Progenitor cell of endocrine pancreas (in vitro differentiated cells): Measurements from ENCODE around the gene RUFY3. TPM values are rescaled to one million over a fixed set of nuclear protein-coding genes. Genes with fewer than 3 reads are reported as not detected.

Experiments
- DNase-seq: peaks from one replicate; pipeline ENCODE4 v3.0.0; 2021; ENCODE audit warnings: low spot score; ENCODE audit not compliant: unreplicated experiment
- H3K27ac Mint-ChIP-seq: 2 replicates; pipeline ENCODE4 v1.8.0; 2021; ENCODE audit warnings: mild to moderate bottlenecking, moderate library complexity, mixed read lengths
- H3K27me3 Mint-ChIP-seq: 2 replicates; pipeline ENCODE4 v1.8.0; 2021; ENCODE audit warnings: mixed read lengths
- H3K36me3 Mint-ChIP-seq: 2 replicates; pipeline ENCODE4 v1.8.0; 2022; ENCODE audit warnings: mixed read lengths; ENCODE audit not compliant: insufficient read depth
- H3K4me1 Mint-ChIP-seq: 2 replicates; pipeline ENCODE4 v1.8.0; 2021; ENCODE audit warnings: low read depth, mixed read lengths
- H3K4me3 Mint-ChIP-seq: 2 replicates; pipeline ENCODE4 v1.8.0; 2021; ENCODE audit warnings: low read depth, mild to moderate bottlenecking, moderate library complexity, mixed read lengths
- H3K9me3 Mint-ChIP-seq: 2 replicates; pipeline ENCODE4 v1.8.0; 2021; ENCODE audit warnings: low read depth, mixed read lengths
- long read RNA-seq: library from polyadenylated mRNA; unstranded; transcript quantifications from one replicate; pipeline ENCODE4 v2.0.0, GENCODE V29; 2020
- total RNA-seq: library from RNA; stranded (reverse); gene quantifications from 2 replicates; pipeline ENCODE4 v1.2.1, GENCODE V29; 2021
- TF ChIP-seq, protein P1 (sequence below): fragments of 200-600 bp; sonication (generic); IDR thresholded peaks from one replicate; pipeline ENCODE4 v1.5.0; 2021; ENCODE audit warnings: antibody characterized with exemption, mild to moderate bottlenecking; ENCODE audit not compliant: unreplicated experiment

Gene RUFY3, protein sequence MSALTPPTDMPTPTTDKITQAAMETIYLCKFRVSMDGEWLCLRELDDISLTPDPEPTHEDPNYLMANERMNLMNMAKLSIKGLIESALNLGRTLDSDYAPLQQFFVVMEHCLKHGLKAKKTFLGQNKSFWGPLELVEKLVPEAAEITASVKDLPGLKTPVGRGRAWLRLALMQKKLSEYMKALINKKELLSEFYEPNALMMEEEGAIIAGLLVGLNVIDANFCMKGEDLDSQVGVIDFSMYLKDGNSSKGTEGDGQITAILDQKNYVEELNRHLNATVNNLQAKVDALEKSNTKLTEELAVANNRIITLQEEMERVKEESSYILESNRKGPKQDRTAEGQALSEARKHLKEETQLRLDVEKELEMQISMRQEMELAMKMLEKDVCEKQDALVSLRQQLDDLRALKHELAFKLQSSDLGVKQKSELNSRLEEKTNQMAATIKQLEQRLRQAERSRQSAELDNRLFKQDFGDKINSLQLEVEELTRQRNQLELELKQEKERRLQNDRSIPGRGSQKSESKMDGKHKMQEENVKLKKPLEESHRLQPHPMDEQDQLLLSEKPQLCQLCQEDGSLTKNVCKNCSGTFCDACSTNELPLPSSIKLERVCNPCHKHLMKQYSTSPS
- 103 TPM in 2 replicates for total RNA-seq
- long read RNA-seq, full-length matches to known transcripts, result 1 of 25 reads
- long read RNA-seq, partial matches to known transcripts, result 7 of 25 reads
- long read RNA-seq, other reads (novel, unspliced or antisense), result 17 of 25 reads

GRCh38 chr4:70721747-70722146 lies at the start of gene RUFY3:
Gene RUFY3 (plus strand): TSS chr4:70721964. CDS start chr4:70722574, 610 bp downstream.
- Mint-ChIP-seq H3K4me3 (no peak within 1 kb of the TSS), H3K27ac (peak within 1 kb of the TSS; percentile 75), H3K9me3 (no peaks in the 10 kb centered on the region), H3K36me3 (peaks cover 2% of the 10 kb centered on the region), H3K4me1 (peaks cover 19% of the 10 kb centered on the region), H3K27me3 (no peaks in the 10 kb centered on the region)
- TF ChIP-seq, protein P1, sequence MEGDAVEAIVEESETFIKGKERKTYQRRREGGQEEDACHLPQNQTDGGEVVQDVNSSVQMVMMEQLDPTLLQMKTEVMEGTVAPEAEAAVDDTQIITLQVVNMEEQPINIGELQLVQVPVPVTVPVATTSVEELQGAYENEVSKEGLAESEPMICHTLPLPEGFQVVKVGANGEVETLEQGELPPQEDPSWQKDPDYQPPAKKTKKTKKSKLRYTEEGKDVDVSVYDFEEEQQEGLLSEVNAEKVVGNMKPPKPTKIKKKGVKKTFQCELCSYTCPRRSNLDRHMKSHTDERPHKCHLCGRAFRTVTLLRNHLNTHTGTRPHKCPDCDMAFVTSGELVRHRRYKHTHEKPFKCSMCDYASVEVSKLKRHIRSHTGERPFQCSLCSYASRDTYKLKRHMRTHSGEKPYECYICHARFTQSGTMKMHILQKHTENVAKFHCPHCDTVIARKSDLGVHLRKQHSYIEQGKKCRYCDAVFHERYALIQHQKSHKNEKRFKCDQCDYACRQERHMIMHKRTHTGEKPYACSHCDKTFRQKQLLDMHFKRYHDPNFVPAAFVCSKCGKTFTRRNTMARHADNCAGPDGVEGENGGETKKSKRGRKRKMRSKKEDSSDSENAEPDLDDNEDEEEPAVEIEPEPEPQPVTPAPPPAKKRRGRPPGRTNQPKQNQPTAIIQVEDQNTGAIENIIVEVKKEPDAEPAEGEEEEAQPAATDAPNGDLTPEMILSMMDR, result no peak
- no peak for DNase-seq

DNA sequence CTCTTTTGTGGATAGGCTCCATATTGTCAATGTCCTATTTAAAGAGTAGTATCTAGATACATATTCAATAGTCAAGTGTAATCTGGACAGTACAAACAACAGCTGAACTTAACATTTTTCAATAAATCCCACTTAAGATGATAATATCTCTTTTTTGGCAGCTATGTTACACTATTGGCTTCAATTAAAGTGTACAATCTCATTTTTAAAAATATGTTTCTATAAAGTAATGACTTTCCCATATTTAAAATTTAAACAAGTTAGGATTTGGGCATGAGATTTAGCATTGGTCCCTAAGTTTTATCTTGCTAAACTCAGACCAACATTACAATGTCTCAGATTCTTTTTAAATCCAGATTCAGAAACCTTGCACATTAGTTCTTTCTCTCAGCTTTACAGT lies 47.6 kb upstream of the RUFY3 start:
- no peak overlapping the region for H3K27ac Mint-ChIP-seq

DNA sequence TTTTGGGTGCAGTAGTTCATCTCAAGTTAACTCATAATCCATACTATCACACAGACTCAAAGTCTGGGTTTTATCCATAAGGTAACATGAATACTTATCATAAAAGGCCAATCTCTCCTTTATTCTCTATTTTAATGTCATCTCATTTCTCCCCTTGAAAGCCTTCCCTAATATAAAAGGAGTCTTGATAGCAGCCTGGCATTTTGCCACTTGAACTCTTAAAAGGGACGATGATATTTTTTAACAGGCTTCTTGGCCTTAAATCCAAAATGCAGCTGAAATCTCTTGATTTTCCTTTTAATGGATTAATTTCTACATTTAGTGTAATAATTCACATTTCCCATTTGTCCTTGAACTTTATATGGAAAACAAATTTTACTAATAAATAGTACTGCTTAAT lies 47.0 kb upstream of the RUFY3 start:
- Mint-ChIP-seq H3K9me3 (no peaks in the 10 kb centered on the region), H3K4me3 (no peak overlapping the region), H3K27ac (no peak overlapping the region), H3K36me3 (no peaks in the 10 kb centered on the region), H3K4me1 (no peaks in the 10 kb centered on the region), H3K27me3 (peaks cover 10% of the 10 kb centered on the region)
- TF ChIP-seq, protein P1, result no peak
- no peak for DNase-seq

More for the DNA sequence above, 47.6 kb upstream of the RUFY3 start:
- Mint-ChIP-seq H3K4me3 (no peak overlapping the region), H3K27me3 (peaks cover 10% of the 10 kb centered on the region), H3K36me3 (no peaks in the 10 kb centered on the region), H3K4me1 (no peaks in the 10 kb centered on the region), H3K9me3 (no peaks in the 10 kb centered on the region)
- TF ChIP-seq, protein P1, result no peak
- no peak for DNase-seq

DNA sequence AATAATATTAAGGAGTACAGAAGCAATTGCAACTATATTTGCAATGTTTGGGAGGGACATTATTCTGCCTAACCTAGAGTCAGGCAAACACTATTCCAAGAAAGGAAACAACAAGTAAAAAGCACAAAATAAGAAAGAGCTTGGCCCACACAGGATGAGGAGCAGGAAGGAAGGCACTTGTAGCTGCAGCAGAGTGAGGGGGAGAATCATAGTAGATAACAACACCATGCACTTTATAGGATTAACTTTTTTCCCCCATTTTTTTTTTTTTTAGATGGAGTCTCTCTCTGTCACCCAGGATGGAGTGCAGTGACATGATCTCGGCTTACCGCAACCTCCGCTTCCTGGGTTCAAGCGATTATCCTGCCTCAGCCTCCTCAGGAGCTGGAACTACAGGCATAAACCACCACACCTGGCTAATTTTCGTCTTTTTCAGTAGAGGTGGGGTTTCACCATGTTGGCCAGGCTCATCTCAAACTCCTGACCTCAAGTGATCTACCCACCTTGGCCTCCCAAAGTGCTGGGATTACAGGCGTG lies 45.1 kb upstream of the RUFY3 start:
- no peak overlapping the region for H3K4me3 Mint-ChIP-seq
- H3K36me3 Mint-ChIP-seq, result no peaks in the 10 kb centered on the region
- TF ChIP-seq, protein P1, result no peak
- H3K27ac Mint-ChIP-seq, result no peak overlapping the region
- H3K27me3 Mint-ChIP-seq, result peaks cover 3% of the 10 kb centered on the region
- H3K4me1 Mint-ChIP-seq, result no peaks in the 10 kb centered on the region
- no peaks in the 10 kb centered on the region for H3K9me3 Mint-ChIP-seq
- no peak for DNase-seq

DNA sequence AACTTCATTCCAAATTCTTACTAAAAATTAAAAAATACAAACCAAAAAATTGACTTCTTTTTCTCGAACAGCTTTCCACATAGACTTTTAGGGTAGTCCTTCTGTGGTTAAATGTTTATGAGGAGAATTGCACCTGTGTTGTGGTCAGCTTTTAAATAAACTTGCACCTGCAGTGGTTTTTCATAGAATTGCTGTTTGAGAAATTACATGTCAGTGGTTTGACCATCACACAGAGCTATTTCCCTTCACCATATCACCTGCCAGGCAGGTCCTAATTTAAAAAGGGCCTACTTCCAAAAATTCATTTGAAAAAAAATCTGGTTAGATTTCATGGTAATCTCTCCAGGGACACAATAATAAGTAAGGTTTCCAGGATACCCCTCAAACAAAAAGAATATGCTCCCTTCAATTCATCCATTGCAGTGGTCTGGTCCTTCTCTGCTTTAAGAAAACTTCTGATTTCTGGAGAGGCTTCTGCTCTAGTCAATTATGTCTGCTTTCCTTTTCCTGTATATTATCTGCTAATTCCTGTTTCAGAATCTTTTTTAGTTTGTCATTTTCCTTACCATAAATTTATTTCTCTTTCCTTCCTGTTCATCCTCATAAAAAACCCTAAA lies 43.3 kb upstream of the RUFY3 start:
- TF ChIP-seq, protein P1, result no peak
- DNase-seq, result no peak
- Mint-ChIP-seq H3K4me3 (no peak overlapping the region), H3K9me3 (no peaks in the 10 kb centered on the region), H3K27ac (no peak overlapping the region), H3K4me1 (no peaks in the 10 kb centered on the region), H3K27me3 (peaks cover 3% of the 10 kb centered on the region), H3K36me3 (no peaks in the 10 kb centered on the region)
